ENCODE measurements around the gene C6orf89.
"Not testable (repeated sequence)": the region's sequence is repeated elsewhere in the genome, so short reads cannot be mapped to it uniquely, and the experiment has no call there.

The C6orf89 gene

GRCh38 chr6:36888115-36888643, 2.4 kb downstream of the C6orf89 start:
- no peak for DNase-seq (ENCODE audit: low read depth, low spot score)

GRCh38 chr6:36888654-36889481, 3.1 kb downstream of the C6orf89 start:
- DNase-seq (ENCODE audit: low read depth, low spot score): no peak

GRCh38 chr6:36890112-36890663, 4.4 kb downstream of the C6orf89 start:
- no peak for DNase-seq (ENCODE audit: low read depth, low spot score)

GRCh38 chr6:36891153-36891552, 5.4 kb downstream of the C6orf89 start:
- not testable (repeated sequence) for DNase-seq (ENCODE audit: low read depth, low spot score)

GRCh38 chr6:36893976-36894932, 8.5 kb downstream of the C6orf89 start:
- no peak for DNase-seq (ENCODE audit: low read depth, low spot score)

GRCh38 chr6:36897609-36898008, 11.9 kb downstream of the C6orf89 start:
- DNase-seq (ENCODE audit: low read depth, low spot score): no peak

- DNase-seq (ENCODE audit: low read depth, low spot score): no peak
Measured at GRCh38 chr6:36904114-36904513, 18.4 kb downstream of the C6orf89 start.

GRCh38 chr6:36904851-36905393, 19.2 kb downstream of the C6orf89 start:
- no peak for DNase-seq (ENCODE audit: low read depth, low spot score)

- no peak for DNase-seq (ENCODE audit: low read depth, low spot score)
Measured at GRCh38 chr6:36906539-36907325, 21.0 kb downstream of the C6orf89 start.

GRCh38 chr6:36907781-36908180, 22.0 kb downstream of the C6orf89 start:
- no peak for DNase-seq (ENCODE audit: low read depth, low spot score)

- no peak for DNase-seq (ENCODE audit: low read depth, low spot score)
Measured at GRCh38 chr6:36908747-36909146, 23.0 kb downstream of the C6orf89 start.

- no peak for DNase-seq (ENCODE audit: low read depth, low spot score)
Measured at GRCh38 chr6:36912030-36912454, 26.3 kb downstream of the C6orf89 start.

GRCh38 chr6:36912586-36912985, 26.8 kb downstream of the C6orf89 start:
- peak; percentile 25 for DNase-seq (ENCODE audit: low read depth, low spot score)

- no peak for DNase-seq (ENCODE audit: low read depth, low spot score)
Measured at GRCh38 chr6:36913082-36913481, 27.3 kb downstream of the C6orf89 start.

- DNase-seq (ENCODE audit: low read depth, low spot score): no peak
Measured at GRCh38 chr6:36914227-36914794, 28.6 kb downstream of the C6orf89 start.

GRCh38 chr6:36915599-36915998, 29.8 kb downstream of the C6orf89 start:
- DNase-seq (ENCODE audit: low read depth, low spot score): no peak

- no peak for DNase-seq (ENCODE audit: low read depth, low spot score)
Measured at GRCh38 chr6:36916126-36916525, 30.4 kb downstream of the C6orf89 start.

- DNase-seq (ENCODE audit: low read depth, low spot score): no peak
Measured at GRCh38 chr6:36917541-36918193, 31.9 kb downstream of the C6orf89 start.

GRCh38 chr6:36920049-36920448, 34.3 kb downstream of the C6orf89 start:
- no peak for DNase-seq (ENCODE audit: low read depth, low spot score)

- no peak for DNase-seq (ENCODE audit: low read depth, low spot score)
Measured at GRCh38 chr6:36920546-36920945, 34.8 kb downstream of the C6orf89 start.
